PFSK-1 (cell line): ENCODE results near the gene NOS1.

ENCODE experiments used
- FOXP2 ChIP-seq: optimal IDR thresholded peaks from 2 replicates; pipeline ENCODE3; 2011; ENCODE audit warnings: borderline replicate concordance, control low read depth, inconsistent platforms; ENCODE audit not compliant: insufficient read depth; ENCODE audit errors: extremely low read length, extremely low read depth
- POLR2AphosphoS5 ChIP-seq: IDR thresholded peaks from 2 replicates; pipeline ENCODE4 v1.6.1; 2012; ENCODE audit warnings: low read depth, mild to moderate bottlenecking, control low read depth, low read length, moderate library complexity
- REST ChIP-seq, 2 experiments: IDR thresholded peaks; 2 replicates each; pipeline versions ENCODE4 v1.6.1 to v1.8.0; 2011 to 2012; ENCODE audit warnings: low read depth in 2 of 2, low read length in 2 of 2, control low read depth in 1 of 2, inconsistent platforms in 1 of 2, mild to moderate bottlenecking in 1 of 2, moderate library complexity in 1 of 2; ENCODE audit not compliant: insufficient read depth in 1 of 2
- SIN3A ChIP-seq: IDR thresholded peaks from 2 replicates; pipeline ENCODE4 v1.6.1; 2012; ENCODE audit warnings: mild to moderate bottlenecking, low read length, moderate library complexity, borderline replicate concordance; ENCODE audit not compliant: insufficient read depth
- TAF1 ChIP-seq: IDR thresholded peaks from 2 replicates; pipeline ENCODE4 v1.6.1; 2012; ENCODE audit warnings: low read length, control low read depth, borderline replicate concordance; ENCODE audit not compliant: insufficient read depth

The NOS1 gene

GRCh38 chr12:117165342-117165741 lies 196.1 kb downstream of the NOS1 start:
- TF ChIP-seq TAF1 (no peak), REST (IDR thresholded peaks at IDR 0.05; ENCODE audit: insufficient read depth in 1 of 2, low read depth in 2 of 2, low read length in 2 of 2) (no peak), SIN3A (no peak), FOXP2 (no peak), POLR2AphosphoS5 (no peak)

GRCh38 chr12:117162633-117163032 lies 198.8 kb downstream of the NOS1 start:
- no peak for TF ChIP-seq FOXP2
- TF ChIP-seq TAF1, result no peak
- no peak for TF ChIP-seq POLR2AphosphoS5
- no peak for TF ChIP-seq SIN3A
- no peak for TF ChIP-seq REST (IDR thresholded peaks at IDR 0.05; ENCODE audit: insufficient read depth in 1 of 2, low read depth in 2 of 2, low read length in 2 of 2)

DNA sequence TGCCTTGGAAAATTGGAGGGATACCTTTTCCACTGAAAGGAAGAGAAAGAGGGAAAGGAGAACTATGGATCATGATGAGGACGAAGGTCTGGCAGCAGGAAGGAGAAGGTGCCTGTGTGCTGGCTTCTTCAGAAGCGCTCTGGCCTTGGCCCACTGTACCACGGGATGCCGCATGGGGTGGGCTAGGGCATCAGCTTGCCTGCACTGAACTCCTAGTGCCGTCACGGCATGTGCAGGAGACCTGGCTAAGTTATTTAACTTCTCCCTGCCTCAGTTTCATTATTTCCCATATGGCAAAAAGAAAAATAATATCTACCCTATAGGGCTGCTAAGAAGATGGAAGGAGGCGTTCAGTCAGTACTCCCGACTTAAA lies 199.3 kb downstream of the NOS1 start:
- TF ChIP-seq REST (IDR thresholded peaks at IDR 0.05; ENCODE audit: insufficient read depth in 1 of 2, low read depth in 2 of 2, low read length in 2 of 2), result no peak
- TF ChIP-seq FOXP2, result no peak
- no peak for TF ChIP-seq SIN3A
- no peak for TF ChIP-seq TAF1
- TF ChIP-seq POLR2AphosphoS5, result no peak

DNA sequence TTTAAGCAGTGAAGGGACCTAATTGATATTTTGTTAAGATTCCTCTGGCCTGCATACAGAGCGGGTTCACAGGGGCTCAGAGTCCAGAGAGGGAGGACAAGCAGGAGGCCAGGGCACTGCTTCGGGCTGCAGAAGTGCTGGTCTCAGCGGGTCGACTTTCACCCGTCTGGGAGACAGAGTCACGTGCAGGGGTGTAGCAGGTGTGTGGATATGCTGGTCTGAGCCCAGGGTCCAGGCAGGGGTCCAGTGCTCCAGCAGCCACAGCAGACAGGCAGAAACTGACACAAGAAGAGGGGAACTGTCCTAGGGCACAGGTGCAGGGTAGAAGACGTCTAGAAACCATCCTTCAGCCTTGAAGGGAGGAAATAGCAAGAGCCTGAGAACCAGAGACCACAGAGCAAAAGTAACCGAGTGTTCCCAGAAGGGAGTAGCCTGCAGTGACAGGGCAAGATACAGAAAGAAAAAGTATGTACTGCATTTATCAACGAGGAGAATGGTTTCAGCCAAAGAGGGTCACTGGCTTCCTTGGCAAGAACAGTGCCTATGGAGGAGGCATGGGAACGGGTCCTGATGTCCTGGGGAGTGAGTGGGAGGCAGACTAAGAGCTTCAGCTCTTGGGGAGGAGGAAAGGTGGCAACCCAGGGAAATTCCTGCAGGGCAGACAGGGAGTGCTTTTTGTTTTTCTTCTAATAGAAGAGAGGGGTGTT lies 199.8 kb downstream of the NOS1 start:
- TF ChIP-seq FOXP2 (no peak), SIN3A (no peak), REST (IDR thresholded peaks at IDR 0.05; ENCODE audit: insufficient read depth in 1 of 2, low read depth in 2 of 2, low read length in 2 of 2) (no peak), TAF1 (no peak), POLR2AphosphoS5 (no peak)

DNA sequence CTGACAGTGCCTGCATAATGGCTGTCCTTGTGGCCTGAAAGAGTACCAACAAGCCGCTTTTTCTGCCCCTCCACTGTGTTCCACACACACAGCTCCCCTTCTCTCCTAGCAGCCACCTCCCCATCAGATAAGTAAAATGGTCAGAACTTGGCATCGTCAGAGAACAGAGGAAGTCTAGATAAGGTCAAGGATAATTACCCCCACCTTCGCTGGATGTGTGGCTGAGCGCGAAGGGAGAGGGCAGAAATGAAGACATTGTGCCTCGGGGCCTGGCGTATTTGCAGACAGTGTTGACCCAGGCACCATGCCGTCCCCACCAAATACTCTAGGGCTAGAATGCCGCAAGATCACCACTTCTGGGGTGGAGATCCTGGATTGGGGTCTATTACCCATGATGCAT lies 201.8 kb downstream of the NOS1 start:
- TF ChIP-seq FOXP2 (no peak), TAF1 (no peak), POLR2AphosphoS5 (no peak), REST (IDR thresholded peaks at IDR 0.05; ENCODE audit: insufficient read depth in 1 of 2, low read depth in 2 of 2, low read length in 2 of 2) (no peak), SIN3A (no peak)
